K562 treated with DMSO at 1 percent for 12 hours (cell line): ENCODE results near the gene KRT3. TPM values are rescaled to one million over a fixed set of nuclear protein-coding genes. Genes with fewer than 3 reads are reported as not detected.

Experiments used
- total RNA-seq: library from RNA; unstranded; fragments of 300-600 nt; gene quantifications from 2 replicates; pipeline ENCODE4 v1.2.3, GENCODE V29; 2022; ENCODE audit not compliant: insufficient read depth

KRT3 gene
- not detected in 2 replicates for total RNA-seq

DNA sequence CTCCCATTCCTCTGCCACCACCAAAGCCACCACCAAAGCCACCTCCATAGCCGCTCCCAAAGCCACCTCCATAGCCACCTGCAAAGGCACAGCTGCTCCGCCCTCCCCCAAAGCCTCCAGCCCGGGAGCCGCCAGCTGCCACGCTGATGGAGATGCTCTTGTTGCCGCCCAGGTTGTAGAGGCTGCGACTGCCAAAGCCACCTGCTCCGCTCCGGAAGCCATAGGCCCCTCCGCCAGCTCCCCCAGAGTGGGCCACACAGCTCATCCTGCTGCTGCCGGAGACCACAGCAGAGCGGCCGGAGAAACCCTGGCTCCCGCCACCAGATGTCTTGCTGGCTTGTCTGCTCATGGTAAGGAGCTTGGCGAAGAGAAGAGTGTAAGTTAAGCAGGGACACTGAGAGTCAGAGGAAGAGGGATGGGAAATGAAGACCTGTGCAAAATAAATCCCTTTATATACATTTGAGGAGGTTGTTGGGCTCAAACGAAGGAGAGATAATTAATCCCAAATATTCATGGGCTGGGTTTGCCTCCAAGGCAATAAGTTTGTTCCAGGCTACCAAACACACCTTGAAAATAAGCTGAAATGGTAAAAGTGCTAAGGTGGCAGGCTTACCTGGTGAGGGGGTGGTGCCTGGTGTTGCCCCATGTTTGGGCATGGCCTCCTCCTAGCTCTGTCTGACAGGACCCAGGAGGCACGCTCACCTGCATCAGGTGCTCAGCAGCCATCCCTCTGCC lies at the start of gene KRT3:
KRT3 (minus strand) TSS at position 424 of the 735 bp plus-strand sequence; CDS start at position 349, 75 bp downstream.

GRCh38 chr12:52833922-52834726 lies 38.2 kb upstream of the KRT3 start, which contains the start of gene KRT79:
KRT79 (minus strand) TSS chr12:52834311; CDS start chr12:52834260, 51 bp downstream.

DNA sequence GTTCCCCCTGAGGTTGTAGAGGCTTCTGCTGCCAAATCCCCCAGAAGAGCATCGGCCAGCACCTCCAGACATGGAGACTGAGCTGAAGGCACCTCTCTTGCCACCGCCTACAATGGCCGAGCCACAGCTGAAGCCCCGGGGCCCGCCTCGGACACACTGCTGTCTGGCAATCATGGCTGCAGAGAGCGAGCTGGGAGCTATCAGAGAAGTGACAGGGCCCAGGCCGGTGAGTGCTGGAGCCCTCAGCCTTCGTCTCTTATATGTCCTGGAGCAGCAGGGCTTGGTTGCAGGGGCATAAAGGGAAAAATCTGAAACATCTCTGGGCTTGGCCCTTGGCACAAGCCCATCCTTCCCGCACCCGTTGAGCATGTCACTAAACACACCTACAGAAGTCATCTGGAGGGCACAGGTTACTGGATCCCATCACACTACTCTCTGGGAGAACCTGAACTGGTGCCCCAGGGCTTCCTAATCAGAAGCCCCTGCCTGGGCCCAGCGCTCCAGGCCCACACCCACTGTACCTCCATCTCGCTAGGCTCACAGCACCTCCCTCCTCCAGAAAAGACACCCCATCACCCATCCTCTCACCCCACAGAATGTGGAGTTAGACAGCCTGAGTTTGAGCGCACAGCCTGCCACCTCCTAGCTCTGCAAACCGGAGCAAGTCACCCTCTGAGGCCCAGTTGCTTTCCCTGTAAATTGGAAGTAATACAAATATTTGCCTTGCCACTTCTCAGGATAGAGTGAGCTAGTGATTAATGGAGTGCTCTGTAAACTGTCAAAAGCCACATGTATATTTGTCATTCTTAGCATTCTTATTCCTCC lies 18.2 kb upstream of the KRT3 start, which contains the start of gene KRT4:
KRT4 (minus strand) TSS at position 232 of the 825 bp plus-strand sequence; CDS start at position 174, 58 bp downstream.

DNA sequence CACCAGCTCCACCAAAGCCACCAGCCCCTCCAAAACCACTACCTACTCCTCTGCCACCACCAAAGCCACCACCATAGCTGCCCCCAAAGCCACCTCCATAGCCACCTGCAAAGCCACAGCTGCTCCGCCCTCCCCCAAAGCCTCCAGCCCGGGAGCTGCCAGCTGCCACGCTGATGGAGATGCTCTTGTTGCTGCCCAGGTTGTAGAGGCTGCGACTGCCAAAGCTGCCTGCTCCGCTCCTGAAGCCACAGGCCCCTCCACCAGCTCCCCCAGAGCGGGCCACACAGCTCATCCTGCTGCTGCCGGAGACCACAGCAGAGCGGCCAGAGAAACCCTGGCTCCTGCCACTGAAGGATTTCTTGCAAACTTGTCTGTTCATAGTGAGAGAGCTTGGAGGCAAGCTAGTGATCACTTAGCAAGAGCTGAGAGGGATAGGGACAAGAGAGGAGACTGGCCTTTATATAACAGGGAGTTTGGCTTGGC lies 19.0 kb downstream of the KRT3 start, which contains the start of gene KRT76:
KRT76 (minus strand) TSS at position 433 of the 483 bp plus-strand sequence; CDS start at position 379, 54 bp downstream.

Other genes with a start within 250 kb of the KRT3 start
- not detected in 2 replicates for gene KRT71, start 243.0 kb downstream of the KRT3 start, total RNA-seq
- not detected in 2 replicates for gene KRT74, start 222.3 kb downstream of the KRT3 start, total RNA-seq
- not detected in 2 replicates for gene KRT72, start 194.7 kb downstream of the KRT3 start, total RNA-seq
- not detected in 2 replicates for gene KRT73, start 177.6 kb downstream of the KRT3 start, total RNA-seq
- gene KRT2, start 143.9 kb downstream of the KRT3 start, total RNA-seq, result 0.26 TPM in 1 of 2 replicates, not detected in the other
- not detected in 2 replicates for gene KRT1, start 115.7 kb downstream of the KRT3 start, total RNA-seq
- gene KRT77, start 92.6 kb downstream of the KRT3 start, total RNA-seq, result not detected in 2 replicates
- gene KRT76, start 18.8 kb downstream of the KRT3 start, total RNA-seq, result not detected in 2 replicates
- not detected in 2 replicates for gene KRT4, start 18.0 kb upstream of the KRT3 start, total RNA-seq
- not detected in 2 replicates for gene KRT79, start 38.2 kb upstream of the KRT3 start, total RNA-seq
- gene KRT78, start 52.9 kb upstream of the KRT3 start, total RNA-seq, result not detected in 2 replicates
- gene KRT8, start 109.0 kb upstream of the KRT3 start, total RNA-seq, result 398 and 473 TPM in 2 replicates
- 337 and 355 TPM in 2 replicates for gene KRT18, start 153.0 kb upstream of the KRT3 start, total RNA-seq
- 167 and 294 TPM in 2 replicates for gene EIF4B, start 210.3 kb upstream of the KRT3 start, total RNA-seq